Activated T-cell treated with anti-CD3 and anti-CD28 coated beads for 4 hours (primary cell): ENCODE results near the gene ZSCAN26.

Experiments used
- DNase-seq: peaks from one replicate; pipeline ENCODE4 v3.0.0-alpha.2; 2020

ZSCAN26 gene

DNA sequence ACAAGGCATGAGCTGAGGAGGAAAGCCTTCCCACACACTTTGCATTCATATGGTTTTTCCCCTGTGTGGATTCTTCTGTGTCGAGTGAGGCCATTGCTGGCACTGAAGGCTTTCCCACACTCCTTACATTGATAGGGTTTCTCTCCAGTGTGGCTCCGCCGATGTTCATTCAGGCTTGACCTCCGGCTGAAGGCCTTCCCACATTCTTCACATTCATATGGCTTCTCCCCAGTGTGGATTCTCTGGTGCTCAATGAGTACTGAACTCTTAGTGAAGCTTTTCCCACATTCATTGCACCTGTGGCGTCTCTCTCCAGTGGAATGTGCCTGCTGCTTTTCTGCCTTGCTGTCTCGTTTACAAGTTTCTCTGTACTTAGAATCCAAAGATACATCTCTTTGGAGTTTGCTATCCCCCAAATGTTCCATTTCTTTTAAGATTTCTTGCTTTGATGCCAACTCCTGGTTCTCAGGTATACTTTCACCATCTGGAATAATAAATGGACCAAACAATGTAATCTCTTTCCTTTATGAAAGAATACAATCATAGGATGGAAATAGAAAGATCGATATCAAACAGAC lies 59.5 kb downstream of the ZSCAN26 start:
- no peak for DNase-seq
